Ecto neural progenitor cell (in vitro differentiated cells): Measurements from ENCODE around the gene EBLN2.

ENCODE experiments used
- DNase-seq: peaks from one replicate; pipeline ENCODE4 v3.0.0-alpha.2; 2018; ENCODE audit warnings: low spot score

The EBLN2 gene

DNA sequence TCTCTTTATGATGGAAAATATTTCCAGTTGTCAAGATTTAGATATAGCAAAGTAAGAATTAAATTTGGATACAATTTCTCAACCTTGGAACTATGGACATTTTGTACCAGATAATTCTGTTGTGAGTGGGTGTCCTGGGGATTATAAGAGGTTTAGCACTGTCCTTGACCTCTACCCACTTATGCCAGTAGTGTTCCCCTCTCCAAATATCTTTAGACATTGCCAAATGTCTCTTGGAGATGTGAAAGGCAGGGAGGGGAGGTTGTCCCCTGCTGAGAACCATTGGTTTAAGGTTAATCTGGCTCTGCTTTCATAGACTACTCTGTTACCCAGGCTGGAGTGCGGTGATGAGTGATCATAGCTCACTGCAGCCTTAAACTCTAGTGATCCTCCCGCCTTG is at the start of gene EBLN2:
EBLN2 (plus strand) TSS at position 244 of the 400 bp plus-strand sequence. CDS start 423 bp downstream, outside the sequence.
- DNase-seq: no peak

DNA sequence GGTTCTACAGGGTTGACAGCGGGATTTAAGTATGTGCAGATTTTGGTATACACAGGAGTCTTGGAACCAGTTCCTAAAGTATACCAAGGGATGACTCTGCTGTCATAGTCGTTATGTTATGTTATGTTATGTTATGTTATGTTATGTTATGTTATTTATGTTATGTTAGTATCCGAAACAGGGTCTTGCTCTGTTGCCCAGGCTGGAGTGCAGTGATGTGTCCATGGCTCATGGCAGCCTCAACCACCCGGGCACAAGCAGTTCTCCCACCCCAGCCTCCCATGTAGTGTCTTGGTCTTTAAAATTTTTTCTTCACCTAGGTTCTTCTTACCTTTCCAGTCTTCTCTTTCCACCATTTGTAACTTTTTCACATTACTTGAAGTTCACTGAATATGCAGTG is 43.2 kb upstream of the EBLN2 start:
- DNase-seq: no peak

DNA sequence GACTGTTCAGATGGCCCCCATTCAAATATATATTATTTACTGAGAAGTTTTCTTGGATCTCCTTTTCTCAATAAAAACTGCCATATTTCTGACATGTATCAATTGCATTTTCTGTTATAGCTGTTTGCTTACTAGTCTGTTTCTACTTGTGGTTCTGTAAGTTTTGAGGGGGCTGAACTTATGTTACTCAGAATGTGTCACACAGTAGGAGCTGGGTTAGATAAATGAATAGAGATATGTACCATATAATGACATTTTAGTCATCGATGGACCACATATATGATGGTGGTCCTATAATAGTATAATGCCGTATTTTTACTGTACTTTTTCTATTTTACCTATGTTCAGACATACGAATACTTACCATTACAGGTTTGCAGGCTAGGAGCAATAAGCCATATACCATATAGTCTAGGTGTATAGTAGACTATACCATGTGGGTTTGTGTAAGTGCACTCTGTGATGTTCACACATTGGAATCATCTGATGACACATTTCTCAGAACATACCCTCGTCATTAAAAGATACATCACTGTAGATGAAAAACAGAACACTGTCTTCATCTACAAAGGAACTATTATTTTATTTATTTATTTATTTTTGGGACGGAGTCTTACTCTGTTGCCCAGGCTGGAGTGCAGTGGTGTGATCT is 42.5 kb upstream of the EBLN2 start:
- DNase-seq: no peak

DNA sequence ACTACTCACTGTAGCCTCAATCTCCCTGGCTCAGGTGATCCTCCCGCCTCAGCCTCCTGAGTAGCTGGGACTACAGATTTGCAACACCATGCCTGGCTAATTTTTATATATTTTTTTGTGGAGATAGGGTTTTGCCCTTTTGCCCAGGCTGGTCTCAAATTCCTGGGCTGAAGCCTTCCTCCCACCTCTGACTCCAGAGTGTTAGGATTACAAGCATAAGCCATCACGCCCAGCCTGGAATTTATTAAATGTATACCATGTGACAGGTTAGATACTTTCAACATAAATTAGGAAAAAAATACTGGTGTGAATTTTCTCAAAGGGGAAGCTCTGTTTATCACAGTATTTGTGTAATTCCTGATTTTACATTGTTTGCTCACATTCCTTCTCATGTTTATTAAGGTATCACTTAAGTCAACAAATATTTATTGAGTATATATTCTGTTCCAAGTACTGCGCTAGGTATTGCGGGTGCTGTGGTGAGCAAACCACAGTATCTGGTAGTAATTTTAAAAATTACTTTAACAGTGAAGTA is 40.1 kb upstream of the EBLN2 start:
- no peak for DNase-seq

DNA sequence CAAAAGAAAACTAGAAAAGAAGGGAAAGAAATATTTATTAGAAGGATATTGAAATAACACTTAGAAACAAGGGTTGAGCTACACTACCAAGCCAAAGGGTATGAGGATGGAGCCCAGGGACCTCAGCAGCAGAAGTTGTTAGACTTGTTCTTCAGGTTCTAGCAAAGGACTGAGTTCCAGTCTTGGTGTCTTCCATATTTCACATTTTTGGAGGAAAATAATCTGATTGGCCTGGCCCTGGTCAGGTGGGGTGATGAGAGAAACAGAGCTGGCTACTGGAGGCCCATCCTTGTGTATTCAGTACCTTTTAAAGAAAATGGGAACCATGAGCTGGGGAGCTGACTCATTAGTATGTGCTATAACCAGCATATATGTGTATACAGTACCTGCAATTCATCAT is 36.6 kb upstream of the EBLN2 start:
- DNase-seq: no peak

DNA sequence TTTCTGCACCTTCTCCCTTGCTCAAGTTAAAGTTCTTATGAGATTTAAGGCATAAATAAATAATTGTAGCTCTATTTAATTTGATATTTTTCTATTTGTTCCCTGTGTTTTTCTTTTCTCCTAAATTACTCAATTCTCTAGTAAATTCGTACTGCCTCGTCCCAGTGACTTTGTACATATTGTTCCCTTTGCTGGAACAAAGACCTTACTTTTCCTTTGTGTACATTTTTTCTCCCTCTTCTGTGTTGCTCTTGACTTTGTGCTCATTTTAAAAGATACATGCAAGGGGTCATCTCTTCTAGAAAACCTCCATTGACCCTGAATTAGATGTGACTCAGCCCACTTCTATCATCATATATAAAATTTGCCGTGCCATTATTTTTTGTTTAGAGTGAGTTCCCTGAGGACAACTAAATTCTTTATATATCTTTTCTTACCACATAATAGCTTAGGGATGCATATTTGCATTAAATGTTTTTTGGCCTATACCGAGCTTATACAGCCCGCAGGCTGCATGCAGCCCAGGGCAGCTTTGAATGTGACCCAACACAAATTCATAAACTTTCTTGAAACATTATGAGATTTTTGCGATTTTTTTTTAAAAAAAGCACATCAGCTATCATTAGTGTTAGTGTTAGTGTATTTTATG is 35.2 kb upstream of the EBLN2 start:
- DNase-seq: no peak

GRCh38 chr3:73026760-73027113 is 34.7 kb upstream of the EBLN2 start:
- no peak for DNase-seq

GRCh38 chr3:73028803-73029202 is 32.7 kb upstream of the EBLN2 start:
- no peak for DNase-seq

DNA sequence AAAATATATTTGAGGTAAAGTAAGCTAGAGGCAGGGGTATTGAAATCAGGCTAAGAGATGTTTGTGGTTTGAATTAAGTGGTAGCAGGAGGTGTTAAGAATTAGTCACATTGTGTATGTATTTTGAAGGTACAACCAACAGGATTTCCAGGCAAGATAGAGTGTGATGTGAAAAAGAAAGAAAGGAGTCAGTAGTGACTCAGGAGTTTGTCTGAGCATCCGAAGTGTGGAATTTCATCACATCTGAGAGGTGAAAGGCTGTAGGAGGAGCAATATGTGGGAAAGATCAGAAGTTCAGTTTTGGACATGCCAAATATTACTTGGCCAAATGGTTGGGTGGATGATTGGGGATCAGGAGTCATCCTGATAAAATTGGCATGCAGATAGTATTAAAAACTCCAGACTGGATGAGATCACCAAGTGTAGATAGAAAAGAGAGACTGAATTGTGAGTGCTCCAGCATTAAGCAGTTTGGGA is 32.1 kb upstream of the EBLN2 start:
- no peak for DNase-seq

DNA sequence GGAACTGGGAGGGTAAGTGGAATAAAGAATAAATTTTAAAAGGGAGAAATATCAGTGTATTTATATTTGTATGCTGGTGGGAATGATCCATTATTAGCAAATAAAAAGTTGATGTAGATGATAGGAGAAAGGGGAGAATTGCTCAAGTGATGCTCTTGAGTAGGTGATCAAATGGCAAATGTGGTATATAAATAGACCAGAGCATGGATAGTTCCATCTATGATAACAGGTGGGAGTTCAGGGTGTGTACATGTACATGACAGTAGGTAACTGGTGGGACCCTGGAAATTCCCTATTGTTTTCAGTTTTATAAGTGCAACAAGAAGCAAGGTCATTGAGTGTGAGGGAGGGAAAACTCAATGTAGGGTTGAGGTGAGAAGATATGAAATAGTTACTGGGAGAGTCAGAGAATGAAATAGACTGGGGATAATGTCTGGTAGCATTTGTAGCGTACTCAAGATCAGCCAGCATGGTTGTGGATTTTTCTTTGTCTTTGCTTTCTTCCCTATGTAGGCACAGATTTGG is 31.3 kb upstream of the EBLN2 start:
- no peak for DNase-seq

DNA sequence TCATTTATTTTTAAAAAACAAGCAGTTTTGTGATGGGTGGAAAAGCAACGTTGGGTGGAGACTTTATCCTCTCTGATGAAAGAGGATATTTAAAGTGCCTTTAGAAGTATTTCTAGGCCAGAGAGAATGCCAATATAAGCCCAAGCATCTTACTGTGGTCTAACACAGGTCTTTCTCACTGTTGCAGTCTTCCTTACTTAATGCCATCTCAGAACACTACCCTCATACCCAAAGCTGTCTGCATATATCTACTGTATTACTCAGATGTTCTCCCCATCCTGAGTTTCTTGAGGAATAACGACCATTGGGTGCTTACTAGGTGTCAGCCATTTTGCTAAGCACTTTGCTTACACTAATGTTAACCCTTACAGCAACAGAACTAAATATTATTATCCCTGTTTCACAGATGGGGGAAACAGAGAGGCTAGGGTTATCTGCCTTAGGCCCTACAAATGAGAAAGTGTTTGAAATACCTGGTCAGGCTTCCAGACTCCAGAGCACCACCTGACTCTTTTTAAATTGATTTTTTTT is 29.8 kb upstream of the EBLN2 start:
- DNase-seq: no peak

- no peak for DNase-seq
Observed at GRCh38 chr3:73036694-73037591, 24.5 kb upstream of the EBLN2 start.

GRCh38 chr3:73041537-73041936 is 19.9 kb upstream of the EBLN2 start:
- no peak for DNase-seq

GRCh38 chr3:73043414-73043813 is 18.0 kb upstream of the EBLN2 start:
- no peak for DNase-seq

- DNase-seq: no peak
Observed at GRCh38 chr3:73045391-73045790, 16.1 kb upstream of the EBLN2 start.

DNA sequence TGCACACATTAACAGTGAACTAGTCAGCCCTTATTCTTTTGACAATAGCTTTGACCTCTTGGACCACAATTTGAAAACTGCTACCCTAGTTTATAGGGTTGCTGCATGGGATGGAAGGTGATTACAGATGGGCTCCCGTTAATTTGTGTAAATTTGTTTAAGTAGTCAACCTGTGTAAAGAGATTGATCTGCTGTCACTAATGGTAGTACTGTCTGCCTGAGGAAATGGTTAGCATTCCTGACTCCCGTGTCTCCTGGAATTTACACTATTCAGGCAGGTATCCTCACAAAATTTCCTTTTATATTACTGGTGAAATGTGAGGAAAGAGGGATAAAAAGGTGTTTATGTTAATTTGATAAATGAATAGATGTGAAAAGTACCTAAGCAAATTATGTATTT is 15.3 kb upstream of the EBLN2 start:
- no peak for DNase-seq

GRCh38 chr3:73049319-73049718 is 12.1 kb upstream of the EBLN2 start:
- DNase-seq: no peak

- no peak for DNase-seq
Observed at GRCh38 chr3:73052857-73053256, 8.6 kb upstream of the EBLN2 start.

DNA sequence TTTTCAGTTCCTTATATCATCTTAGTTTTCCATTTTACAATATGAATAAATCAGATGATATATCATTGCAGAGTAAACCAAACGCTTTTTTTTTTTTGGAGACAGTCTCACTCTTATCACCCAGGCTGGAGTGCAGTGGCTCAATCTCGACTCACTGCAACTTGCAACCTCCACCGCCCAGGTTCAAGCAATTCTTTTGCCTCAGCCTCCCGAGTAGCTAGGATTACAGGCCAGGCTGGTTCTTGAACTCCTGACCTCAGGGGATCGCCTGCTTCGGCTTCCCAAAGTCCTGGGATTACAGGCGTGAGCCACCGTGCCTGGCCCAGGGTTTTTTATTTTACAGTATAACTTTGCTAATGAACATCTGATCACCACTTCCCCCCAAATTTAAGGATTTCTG is 5.9 kb upstream of the EBLN2 start:
- no peak for DNase-seq

DNA sequence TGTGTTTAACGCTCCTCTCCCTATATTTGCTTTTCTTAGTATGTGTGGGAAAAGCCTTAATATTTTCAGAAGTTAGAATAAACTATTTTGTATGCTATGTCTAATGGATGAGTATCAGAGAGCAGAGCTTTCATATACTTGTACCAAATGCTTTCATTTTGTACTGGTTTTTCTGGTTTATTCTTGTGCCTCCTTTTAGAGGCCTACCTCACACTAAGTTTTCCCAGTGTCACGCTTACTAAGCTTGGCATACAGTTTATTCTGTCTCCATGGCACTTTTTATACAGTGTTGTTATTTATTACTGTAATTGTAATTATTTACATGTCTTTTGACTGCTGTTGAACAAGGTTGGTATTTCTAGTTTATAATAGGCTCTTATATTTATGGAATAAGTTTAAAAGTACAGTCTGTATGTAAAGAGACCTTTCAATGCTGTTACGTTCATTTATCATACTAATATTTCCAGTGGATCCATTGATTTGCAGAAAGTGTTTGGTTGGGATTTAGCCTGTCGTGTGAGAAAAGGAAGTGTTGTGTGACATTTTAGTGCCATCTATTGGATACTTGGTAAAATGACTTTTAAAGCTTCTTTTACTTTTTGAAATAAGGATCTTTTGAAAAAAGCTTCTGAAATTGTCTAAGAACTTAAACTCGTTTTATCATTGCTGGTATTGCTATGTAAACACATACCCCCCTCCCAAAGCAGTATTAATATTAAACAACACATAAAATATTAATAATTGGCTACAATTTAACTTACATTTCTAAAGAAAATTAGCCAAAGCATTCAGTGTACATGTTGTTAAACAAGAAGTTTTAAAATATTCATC is 5.2 kb upstream of the EBLN2 start:
- no peak for DNase-seq

- no peak for DNase-seq
Observed at GRCh38 chr3:73056845-73057150, 4.7 kb upstream of the EBLN2 start.
